Left colon (tissue), 2 donors: ENCODE results near the gene DDR2. TPM values are rescaled to one million over a fixed set of nuclear protein-coding genes. Genes with fewer than 3 reads are reported as not detected.
"Not testable (repeated sequence)": the region's sequence is repeated elsewhere in the genome, so short reads cannot be mapped to it uniquely, and the experiment has no call there.

ENCODE experiments used
- ATAC-seq: fragments of 200-7000 bp; cut with Tn5 transposase; one replicate; pipeline ENCODE4 v1.9.1; 2020; ENCODE audit warnings: mild to moderate bottlenecking, moderate library complexity
- DNase-seq, 2 donors: peaks; one replicate each; pipeline ENCODE4 v3.0.0-alpha.2; 2020
- intact Hi-C, 2 donors: fragments of 100-400 bp; cut with DNase I in 1 of 2; cut with micrococcal nuclease in 1 of 2; formaldehyde crosslinking; loops; one replicate each; pipeline versions ENCODE4 v1.11.2 to v1.14.0; 2022; cut with DNase I, micrococcal nuclease
- total RNA-seq, 2 donors: library from RNA; stranded (reverse); fragmentation: NEBNext Ultra II Directional; extraction: Animal tissue kit (Norgen Biotek cat#: 25700); gene quantifications; one replicate each; pipeline ENCODE4 v1.2.1, GENCODE V29; 2021
- donor health status: DM: no; HTN: no; CAD: no.
- donor health status: DM: yes; HTN: yes; CAD: no.

DDR2 gene
- total RNA-seq, 2 donors from 2014 or later: 18.7 to 36.9 TPM

- DNase-seq (no peak), ATAC-seq (no peak)
- intact Hi-C loops: no loop called here
Measured at GRCh38 chr1:162733336-162733590, 101.0 kb downstream of the DDR2 start.

GRCh38 chr1:162734047-162734446 lies 101.8 kb downstream of the DDR2 start:
- peak; percentile 85 for ATAC-seq
- no peak for DNase-seq
- intact Hi-C loops: no loop called here

GRCh38 chr1:162736184-162736583 lies 103.9 kb downstream of the DDR2 start:
- DNase-seq: no peak
- ATAC-seq: no peak
- intact Hi-C loops: no loop called here

GRCh38 chr1:162736633-162737067 lies 104.4 kb downstream of the DDR2 start:
- ATAC-seq (no peak), DNase-seq (no peak)
- intact Hi-C loops: no loop called here

- peak; percentile 99 for ATAC-seq
- intact Hi-C loops: no loop called here
- DNase-seq: peak; percentile 61 to 62
Measured at GRCh38 chr1:162740755-162741154, 108.5 kb downstream of the DDR2 start.

DNA sequence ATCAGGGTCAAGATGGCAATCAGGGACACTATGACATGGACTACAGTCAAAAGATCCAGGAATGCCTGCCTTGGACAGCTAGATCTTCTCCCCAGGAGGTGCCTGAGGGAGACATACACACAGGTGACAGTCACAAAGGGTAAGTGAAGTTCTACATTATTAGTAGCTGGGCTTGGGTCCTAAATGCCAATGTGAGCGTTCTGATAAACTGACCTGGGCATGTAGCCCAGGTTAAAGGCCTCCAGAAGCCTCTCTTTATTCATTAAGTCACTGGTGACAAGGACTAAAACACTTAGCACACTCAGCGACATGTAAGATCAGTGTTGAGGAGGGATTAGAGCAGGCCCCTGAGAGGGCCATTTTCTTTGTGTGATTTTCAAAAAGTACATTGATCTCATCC lies 109.3 kb downstream of the DDR2 start:
- intact Hi-C loops: no loop called here
- ATAC-seq: no peak

DNA sequence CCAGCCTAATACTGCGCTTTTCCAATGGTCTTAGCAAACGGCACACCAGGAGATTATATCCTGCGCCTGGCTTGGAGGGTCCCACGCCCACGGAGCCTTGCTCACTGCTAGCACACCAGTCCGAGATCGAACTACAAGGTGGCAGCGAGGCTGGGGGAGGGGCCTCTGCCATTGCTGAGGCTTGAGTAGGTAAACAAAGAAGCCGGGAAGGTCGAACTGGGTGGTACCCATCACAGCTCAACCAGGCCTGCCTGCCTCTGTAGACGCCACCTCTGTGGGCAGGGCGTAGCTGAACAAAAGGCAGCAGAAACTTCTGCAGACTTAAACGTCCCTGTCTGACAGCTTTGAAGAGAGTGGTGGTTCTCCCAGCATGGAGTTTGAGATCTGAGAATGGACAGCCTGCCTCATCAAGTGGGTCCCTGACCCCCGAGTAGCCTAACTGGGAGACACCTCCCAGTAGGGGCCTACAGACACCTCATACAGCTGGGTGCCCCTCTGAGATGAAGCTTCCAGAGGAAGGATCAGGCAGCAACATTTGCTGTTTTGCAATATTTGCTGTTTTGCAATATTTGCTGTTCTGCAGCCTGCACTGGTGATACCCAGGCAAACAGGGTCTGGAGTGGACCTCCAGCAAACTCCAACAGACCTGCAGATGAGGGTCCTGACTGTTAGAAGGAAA lies 114.1 kb downstream of the DDR2 start:
- DNase-seq, intact Hi-C loops, ATAC-seq: not testable (repeated sequence)

More for the DNA sequence above, 109.3 kb downstream of the DDR2 start:
- no peak for DNase-seq

DNA sequence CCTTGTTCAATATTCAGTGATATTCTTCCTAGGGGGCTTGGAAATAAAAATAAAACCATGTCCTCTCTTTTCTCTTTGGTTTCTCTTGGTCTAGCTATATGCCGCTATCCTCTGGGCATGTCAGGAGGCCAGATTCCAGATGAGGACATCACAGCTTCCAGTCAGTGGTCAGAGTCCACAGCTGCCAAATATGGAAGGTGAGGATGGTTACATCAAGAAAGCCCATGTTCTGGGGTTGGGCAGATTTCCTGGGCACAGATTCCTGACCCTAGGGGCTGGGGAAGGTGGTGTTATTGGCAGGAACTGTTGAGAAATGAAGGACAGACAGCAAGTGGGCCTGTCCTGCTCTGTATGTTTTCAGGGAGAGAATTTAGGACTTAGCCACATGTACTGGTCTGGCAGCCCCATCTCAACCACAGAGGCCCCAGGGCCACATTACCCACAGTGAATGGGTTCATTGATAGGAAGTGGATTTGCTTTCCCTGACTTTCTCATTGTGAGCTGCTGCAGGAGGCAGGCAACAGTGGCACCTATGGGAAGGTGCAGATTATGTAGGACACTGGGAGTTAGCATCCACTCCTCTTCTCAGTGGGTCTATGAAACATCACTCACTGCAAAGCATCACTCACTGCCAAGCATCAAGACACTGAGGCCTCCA lies 120.9 kb downstream of the DDR2 start:
- no peak for ATAC-seq
- intact Hi-C loops: no loop called here
- no peak for DNase-seq

DNA sequence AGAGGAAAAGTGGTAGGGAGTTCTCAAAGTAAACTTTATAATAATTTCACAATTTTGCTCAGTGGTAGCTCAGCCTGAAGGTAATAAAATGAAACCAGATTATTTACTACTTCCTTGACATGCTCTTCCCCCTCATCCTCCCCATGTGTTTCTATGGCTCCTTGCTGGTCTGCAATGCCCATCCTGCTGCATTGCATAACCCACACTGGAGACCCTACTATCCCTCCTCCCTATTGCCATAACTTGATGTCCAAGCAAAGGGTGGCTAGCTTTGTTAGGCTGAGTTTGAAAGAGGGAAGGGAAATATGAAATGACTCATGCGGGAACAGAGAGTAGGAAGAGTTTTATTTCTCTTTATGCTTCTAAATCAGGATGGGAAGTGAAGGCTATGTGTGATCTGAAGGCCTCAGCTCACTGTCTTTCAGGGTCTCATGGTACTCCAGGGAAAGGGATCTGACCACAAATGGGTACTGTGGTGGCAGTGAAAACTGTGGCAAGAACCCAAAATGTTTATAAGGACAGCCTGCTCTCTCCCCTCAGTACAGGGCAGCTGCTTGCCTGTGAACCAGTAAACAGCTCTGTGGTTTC lies 121.8 kb downstream of the DDR2 start:
- intact Hi-C loops: no loop called here
- DNase-seq: no peak
- no peak for ATAC-seq

DNA sequence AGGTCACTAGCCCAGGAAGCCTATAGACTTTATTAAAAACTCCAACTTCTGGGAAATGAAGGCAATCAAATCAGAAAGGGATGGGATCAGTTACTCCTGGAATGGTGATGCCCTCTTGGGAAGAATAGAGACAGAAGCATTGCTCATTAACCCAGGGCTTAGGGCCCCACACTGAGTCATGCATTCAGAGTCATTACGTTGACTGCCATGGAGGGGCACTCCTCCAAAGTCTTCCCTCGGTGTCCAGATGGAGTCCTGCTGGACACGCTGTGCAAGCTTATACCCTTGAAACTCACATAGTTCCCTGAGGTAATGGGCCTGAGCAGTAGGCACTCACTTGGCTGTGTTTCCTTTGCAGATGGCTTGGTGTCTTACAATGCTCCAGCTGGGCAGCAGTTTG lies 123.0 kb downstream of the DDR2 start:
- intact Hi-C loops: no loop called here
- ATAC-seq: no peak
- DNase-seq: no peak

DNA sequence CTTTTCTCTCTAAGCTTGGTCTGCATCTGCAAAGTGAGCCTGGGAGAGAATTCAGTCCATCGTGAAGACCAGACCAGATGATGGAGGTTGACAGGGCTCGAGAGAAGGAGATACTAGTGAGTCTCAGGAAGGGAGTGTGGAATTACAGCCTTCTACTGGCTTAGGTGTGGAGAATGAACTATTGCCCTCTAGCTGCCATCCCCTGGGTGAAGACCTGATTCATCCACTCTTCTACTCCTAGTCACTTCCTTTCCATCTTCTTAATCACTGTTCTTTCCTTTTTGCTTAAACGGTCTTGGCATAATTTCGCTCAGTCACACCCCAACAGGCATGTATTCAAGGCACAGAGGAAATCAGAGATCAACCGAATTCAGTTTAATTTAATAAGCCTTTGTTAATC lies 124.3 kb downstream of the DDR2 start:
- intact Hi-C loops: no loop called here
- ATAC-seq: peak; percentile 44
- no peak for DNase-seq

GRCh38 chr1:162757476-162757875 lies 125.2 kb downstream of the DDR2 start:
- ATAC-seq: no peak
- DNase-seq: no peak
- intact Hi-C loops: no loop called here

- intact Hi-C loops: no loop called here
- no peak for DNase-seq
- no peak for ATAC-seq
Measured at GRCh38 chr1:162765788-162766187, 133.5 kb downstream of the DDR2 start.

DNA sequence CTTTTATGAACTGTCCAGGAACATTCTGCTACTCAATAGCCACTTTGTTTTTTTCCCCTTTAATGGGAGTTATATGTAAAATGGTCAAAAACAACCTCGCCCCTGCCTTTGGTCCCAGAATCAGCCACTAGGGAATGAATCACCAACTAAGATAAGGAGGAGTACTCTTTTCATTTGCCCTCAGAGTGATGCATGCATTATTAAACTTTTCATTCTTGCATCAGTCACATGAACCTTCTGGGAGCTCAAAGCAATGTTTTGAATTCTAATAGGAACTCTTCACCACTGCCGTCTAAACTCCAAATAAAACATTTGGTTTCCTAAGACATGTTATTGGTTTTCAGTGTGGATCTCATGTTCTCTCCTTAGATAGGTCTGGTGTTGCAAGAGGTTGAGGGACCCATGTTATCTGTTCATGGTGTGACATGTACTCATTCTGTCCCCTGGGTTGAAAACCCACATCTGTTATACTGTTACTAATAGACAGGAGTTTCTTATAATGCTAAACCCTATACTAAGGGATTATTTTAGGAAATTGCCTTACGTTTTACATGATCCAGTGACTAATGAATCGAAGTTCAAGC lies 140.4 kb downstream of the DDR2 start:
- intact Hi-C loops: no loop called here
- DNase-seq: no peak
- no peak for ATAC-seq

DNA sequence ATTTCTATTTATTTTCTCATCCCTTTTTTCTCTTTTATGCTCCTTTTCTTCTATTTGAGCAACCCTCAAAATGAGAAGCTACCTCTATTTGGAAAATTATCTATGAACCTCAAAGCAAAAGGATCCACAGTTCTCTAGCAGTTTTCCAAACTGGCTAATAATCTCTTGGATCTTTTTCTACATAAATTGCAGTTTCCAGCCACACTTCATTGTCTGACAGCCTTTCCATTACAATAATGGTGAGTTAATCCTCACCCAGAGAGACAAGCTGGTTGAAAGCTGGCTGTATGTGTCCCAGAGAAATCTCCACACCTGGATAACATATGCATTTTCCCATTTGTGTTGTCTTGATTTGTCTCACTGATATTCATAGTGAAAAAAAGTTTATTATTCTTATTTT lies 141.7 kb downstream of the DDR2 start:
- intact Hi-C loops: no loop called here
- ATAC-seq: no peak
- DNase-seq: no peak

DNA sequence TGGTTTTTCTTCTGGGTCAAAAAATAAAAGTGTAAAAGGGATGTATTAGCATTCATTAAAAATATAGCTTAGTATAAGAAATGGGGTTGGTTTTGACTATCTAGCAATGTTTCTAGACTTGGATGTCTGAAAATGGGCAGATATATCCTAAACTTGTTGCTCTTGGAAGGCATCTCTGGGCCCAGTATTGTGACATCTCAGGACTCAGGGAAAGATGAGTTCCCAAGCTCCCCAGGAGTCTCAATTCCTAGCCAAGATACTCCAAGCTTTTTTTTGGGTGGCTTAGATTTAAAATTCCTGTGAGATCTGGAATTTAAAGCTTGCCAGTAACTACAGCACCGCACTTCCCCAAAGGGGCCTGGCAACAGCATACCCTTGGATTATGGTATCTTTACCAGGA lies 146.8 kb downstream of the DDR2 start:
- ATAC-seq: no peak
- no peak for DNase-seq
- intact Hi-C loops: no loop called here

DNA sequence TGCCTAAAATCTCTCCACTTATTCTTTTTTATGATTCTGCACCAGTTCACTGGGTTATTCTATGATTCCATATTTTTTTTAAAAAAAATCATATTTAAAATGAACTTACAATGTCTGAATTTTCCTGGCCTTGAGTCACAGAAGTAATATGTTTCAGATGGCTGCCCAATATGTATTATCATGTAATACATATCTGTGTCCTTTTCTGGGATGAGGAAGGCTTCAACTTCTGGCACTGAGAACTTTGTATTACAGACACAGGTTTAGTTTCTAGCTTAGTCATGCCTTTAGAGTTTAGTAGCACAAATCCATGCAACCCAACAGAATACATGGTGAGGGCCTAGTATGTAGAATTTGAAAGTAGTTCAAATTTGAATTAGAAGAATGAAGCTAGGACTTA lies 150.4 kb downstream of the DDR2 start:
- no peak for DNase-seq
- intact Hi-C loops: no loop called here
- no peak for ATAC-seq

- DNase-seq, intact Hi-C loops: not testable (repeated sequence)
Measured at GRCh38 chr1:162784926-162785325, 152.7 kb downstream of the DDR2 start.

DNA sequence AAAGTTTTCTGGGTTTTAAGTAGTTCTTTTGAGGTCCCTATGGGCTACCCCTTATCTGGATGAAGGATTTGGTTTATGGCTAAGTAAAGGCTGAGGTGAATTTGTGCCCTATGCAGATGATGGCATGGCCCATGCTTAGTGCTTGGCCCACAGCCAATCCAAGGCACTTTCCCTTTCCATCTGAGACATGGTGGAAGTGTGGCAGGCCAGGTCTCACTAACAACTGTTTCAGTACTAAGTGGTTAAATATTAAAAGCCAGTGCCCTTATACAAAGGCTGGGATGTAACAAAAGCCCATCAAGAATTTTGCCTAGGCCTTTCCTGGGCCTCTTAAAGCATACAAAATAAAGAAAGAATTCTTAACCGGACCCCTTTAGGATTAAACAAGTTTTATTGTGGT lies 156.5 kb downstream of the DDR2 start:
- intact Hi-C loops, ATAC-seq: not testable (repeated sequence)
- peak; percentile 43 to 50 for DNase-seq

More at GRCh38 chr1:162784926-162785325, 152.7 kb downstream of the DDR2 start:
- ATAC-seq: not testable (repeated sequence)

GRCh38 chr1:162790303-162790984 lies 158.2 kb downstream of the DDR2 start, which contains the start of gene HSD17B7:
TSS of gene HSD17B7 (plus strand) at chr1:162790702. CDS start at chr1:162790801, 99 bp downstream.
- intact Hi-C loops: not testable (repeated sequence)
- ATAC-seq (peak; percentile 99), DNase-seq (peak; percentile 85 to 91)
